Adipocyte (in vitro differentiated cells): ENCODE measurements around the gene C14orf93.

Experiments used
- DNase-seq: peaks from one replicate; pipeline ENCODE4 v3.0.0-alpha.2; 2015; ENCODE audit warnings: low read depth
- H3K27me3 ChIP-seq: replicated peaks from 2 replicates; pipeline ENCODE4 v1.7.0; 2013; ENCODE audit warnings: mild to moderate bottlenecking, low read length, moderate library complexity; ENCODE audit not compliant: control insufficient read depth, insufficient read depth
- H3K36me3 ChIP-seq: 2 replicates; pipeline ENCODE4 v1.7.0; 2013; ENCODE audit warnings: low read length, mild to moderate bottlenecking, moderate library complexity; ENCODE audit not compliant: control insufficient read depth, insufficient read depth, severe bottlenecking
- H3K4me1 ChIP-seq: 2 replicates; pipeline ENCODE4 v1.7.0; 2013; ENCODE audit warnings: mild to moderate bottlenecking, low read length, moderate library complexity; ENCODE audit not compliant: control insufficient read depth, insufficient read depth
- H3K4me3 ChIP-seq: 2 replicates; pipeline ENCODE4 v1.7.0; 2013; ENCODE audit warnings: mild to moderate bottlenecking, low read length, moderate library complexity
- H3K9ac ChIP-seq: 2 replicates; pipeline ENCODE4 v1.7.0; 2013; ENCODE audit warnings: mild to moderate bottlenecking, low read length, moderate library complexity
- H3K9me3 ChIP-seq: 2 replicates; pipeline ENCODE4 v1.7.0; 2013; ENCODE audit warnings: mild to moderate bottlenecking, low read length, moderate library complexity; ENCODE audit not compliant: control insufficient read depth

The C14orf93 gene

DNA sequence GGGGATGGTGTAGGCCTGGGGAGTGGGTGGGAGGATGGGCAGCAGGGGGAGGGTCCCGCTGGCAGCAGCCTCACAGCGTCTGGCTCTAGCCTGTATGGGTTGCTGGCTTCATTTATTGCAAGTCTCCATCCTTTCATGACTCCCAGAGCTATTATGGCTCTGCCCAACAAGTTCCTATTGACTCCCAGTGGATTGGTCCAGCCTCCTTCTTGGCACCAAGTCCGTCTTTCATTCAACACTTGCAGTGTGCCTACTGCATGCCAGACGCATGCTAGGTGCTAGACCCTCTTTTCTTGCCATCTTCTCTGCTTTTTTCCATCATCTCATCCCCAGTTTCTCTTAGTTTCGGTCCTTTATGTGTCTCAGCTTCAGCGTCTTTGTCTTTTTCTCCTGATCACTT is 33.2 kb upstream of the C14orf93 start:
- Histone ChIP-seq H3K9me3 (no peaks in the 10 kb centered on the region), H3K9ac (no peak overlapping the region), H3K27me3 (peaks cover 3% of the 10 kb centered on the region), H3K36me3 (no peaks in the 10 kb centered on the region), H3K4me1 (no peaks in the 10 kb centered on the region), H3K4me3 (no peak overlapping the region)
- DNase-seq: no peak

- Histone ChIP-seq H3K9me3 (no peaks in the 10 kb centered on the region), H3K27me3 (peaks cover 3% of the 10 kb centered on the region), H3K9ac (no peak within 1 kb of the TSS), H3K4me3 (no peak within 1 kb of the TSS), H3K4me1 (no peaks in the 10 kb centered on the region), H3K36me3 (no peaks in the 10 kb centered on the region)
- no peak for DNase-seq
These were observed 32.4 kb upstream of the C14orf93 start, which contains the start of gene PSMB11 for GRCh38 chr14:23042162-23042965. TSS of gene PSMB11 (plus strand) at chr14:23042212. CDS start at chr14:23042226, 14 bp downstream.

GRCh38 chr14:23041729-23042128 is 31.8 kb upstream of the C14orf93 start:
- no peak overlapping the region for H3K9ac ChIP-seq
- no peaks in the 10 kb centered on the region for H3K9me3 ChIP-seq
- peaks cover 3% of the 10 kb centered on the region for H3K27me3 ChIP-seq
- H3K4me3 ChIP-seq: no peak overlapping the region
- no peaks in the 10 kb centered on the region for H3K4me1 ChIP-seq
- H3K36me3 ChIP-seq: no peaks in the 10 kb centered on the region
- no peak for DNase-seq

DNA sequence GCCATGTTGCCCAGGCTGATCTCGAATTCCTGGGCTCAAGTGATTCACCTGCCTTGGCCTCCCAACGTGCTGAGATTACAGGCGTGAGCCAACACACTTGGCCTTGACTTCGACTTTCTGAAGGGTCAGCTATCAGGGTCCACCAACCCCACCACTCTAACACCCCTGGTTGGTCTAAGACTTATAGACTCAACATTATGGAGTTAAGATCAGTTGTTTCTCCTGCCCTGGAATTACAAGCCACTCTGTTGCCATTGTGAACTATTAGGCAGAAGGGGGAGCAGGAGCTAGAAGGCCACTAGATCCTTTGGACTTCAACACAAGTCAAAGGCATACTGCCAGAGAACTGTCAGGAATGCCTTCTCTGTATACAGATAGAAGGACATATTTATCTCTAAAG is 30.2 kb upstream of the C14orf93 start:
- H3K36me3 ChIP-seq: no peaks in the 10 kb centered on the region
- peaks cover 3% of the 10 kb centered on the region for H3K27me3 ChIP-seq
- H3K9me3 ChIP-seq: no peaks in the 10 kb centered on the region
- H3K4me3 ChIP-seq: no peak overlapping the region
- no peak overlapping the region for H3K9ac ChIP-seq
- H3K4me1 ChIP-seq: peaks cover 6% of the 10 kb centered on the region
- DNase-seq: no peak

DNA sequence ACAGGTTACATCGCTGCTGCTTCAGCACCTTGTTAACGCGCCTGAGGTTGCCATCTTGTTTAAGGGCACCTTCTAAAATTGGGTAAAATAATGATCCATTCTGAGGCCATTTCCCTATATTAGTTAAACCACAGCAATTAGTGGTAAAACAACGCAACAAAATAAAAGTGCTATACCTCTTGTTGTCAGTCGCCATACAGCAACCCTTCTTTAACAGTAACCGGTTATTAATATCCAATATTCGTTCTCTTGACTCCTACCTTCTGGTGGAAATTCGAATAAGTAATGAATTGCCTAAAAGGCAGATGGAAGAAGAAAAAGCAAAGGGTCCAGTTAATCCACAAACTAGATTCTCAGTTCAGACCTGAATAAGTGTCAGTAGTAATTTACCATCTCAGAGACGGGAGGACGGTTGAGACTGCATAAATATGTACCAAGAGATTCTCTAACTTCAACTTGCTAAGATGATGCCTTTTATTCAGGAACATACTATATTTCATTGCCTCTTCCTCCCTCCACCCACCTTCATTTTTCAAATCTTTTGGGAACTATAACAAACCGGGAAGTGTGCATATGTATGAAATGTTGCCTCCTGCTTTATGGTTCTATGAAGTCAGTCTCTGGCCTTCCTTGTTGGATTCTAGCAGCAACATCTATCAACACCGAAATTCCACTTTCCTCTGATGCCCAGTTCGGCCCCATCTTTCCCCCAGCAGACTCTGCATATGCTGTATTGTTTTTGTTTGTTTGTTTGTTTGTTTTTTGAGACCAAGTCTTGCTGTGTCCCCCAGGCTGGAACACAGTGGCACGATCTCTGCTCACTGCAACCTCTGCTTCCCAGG is 25.6 kb upstream of the C14orf93 start:
- Histone ChIP-seq H3K9me3 (no peaks in the 10 kb centered on the region), H3K36me3 (peaks cover 24% of the 10 kb centered on the region), H3K4me1 (peaks cover 14% of the 10 kb centered on the region), H3K27me3 (no peaks in the 10 kb centered on the region), H3K4me3 (peak overlapping the region; percentile 97), H3K9ac (peak overlapping the region; percentile 100)
- DNase-seq: no peak

DNA sequence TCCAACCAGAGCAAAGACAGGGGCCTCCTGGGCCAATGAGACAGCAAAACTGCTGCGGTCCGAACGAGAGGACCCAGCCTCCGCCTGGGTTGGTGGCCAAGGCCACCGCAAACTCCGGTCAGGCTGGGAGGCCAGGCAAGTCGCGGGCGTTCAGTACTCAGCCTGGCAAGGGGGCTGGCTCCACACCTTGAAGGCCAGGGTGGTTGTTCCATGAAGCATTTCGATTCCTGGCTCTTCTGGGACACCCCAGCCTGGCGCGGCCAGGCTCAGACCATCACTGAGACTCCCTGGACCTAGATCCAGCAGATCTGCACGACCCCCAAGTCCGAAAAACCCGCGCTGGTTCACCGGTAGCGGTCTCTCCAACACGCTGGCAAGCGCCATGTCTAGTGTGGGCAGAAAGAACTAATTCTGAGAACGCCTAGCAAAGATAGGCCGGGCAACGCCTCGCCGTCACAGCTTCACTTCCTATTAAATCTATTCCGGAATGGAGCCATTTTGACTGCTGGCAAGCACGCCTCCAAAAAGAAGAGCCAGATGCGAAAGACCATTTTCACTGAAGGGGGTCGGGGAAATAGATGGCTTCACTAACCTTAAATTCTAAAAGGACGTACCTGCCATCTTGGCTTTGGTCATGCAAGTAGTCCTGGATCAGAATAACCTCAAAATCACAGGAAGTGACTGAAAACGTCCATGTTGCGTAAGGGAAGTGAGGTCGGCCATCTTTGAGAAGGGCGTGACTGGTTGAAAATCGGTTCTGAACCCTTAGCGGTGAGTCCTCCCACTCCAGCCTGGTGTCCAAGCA is 24.8 kb upstream of the C14orf93 start, which contains the start of gene PSMB5:
Gene PSMB5, minus strand, starts transcription at position 403 of the 805 bp plus-strand sequence. Its CDS starts 19 bp downstream, at position 384.
- H3K27me3 ChIP-seq: no peaks in the 10 kb centered on the region
- peaks cover 14% of the 10 kb centered on the region for H3K4me1 ChIP-seq
- no peaks in the 10 kb centered on the region for H3K9me3 ChIP-seq
- peak within 1 kb of the TSS; percentile 100 for H3K9ac ChIP-seq
- DNase-seq: peak; percentile 97
- peaks cover 27% of the 10 kb centered on the region for H3K36me3 ChIP-seq
- H3K4me3 ChIP-seq: peak within 1 kb of the TSS; percentile 97

DNA sequence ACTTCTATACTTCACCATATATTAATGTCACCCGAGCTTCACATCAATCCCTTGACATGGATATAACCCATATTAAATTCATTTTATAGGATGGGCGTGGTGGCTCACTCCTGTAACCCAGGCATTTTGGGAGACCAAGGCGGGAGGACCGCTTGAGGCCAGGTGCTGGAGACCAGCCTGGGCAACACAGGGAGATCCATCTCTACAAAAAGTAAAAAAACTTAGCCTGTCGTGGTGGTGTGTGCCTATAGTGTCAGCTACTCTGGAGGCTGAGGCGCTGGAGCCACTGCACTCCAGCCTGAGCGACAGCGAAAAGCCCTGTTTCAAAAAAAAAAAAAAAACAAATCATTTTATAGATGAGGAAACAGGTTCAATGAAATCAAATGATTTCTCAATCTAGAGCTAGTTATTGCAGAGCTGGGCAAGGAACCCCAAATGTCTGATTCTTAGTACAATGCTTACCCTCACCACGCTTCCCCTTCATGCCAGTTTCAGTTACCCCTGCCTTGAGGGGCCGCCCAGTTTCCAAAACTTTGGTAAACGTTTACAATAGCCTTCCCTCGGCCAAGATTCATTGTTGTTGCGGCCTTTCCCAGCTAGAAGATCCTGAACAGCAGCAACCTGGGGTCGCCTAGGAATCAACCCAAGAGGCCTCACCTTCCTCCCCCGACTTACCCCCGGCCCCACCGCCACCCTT is 24.0 kb upstream of the C14orf93 start:
- DNase-seq: peak; percentile 36
- Histone ChIP-seq H3K4me1 (peaks cover 17% of the 10 kb centered on the region), H3K9me3 (no peaks in the 10 kb centered on the region), H3K36me3 (peaks cover 33% of the 10 kb centered on the region), H3K9ac (peak overlapping the region; percentile 100), H3K4me3 (peak overlapping the region; percentile 97), H3K27me3 (no peaks in the 10 kb centered on the region)

GRCh38 chr14:23033251-23033727 is 23.3 kb upstream of the C14orf93 start:
- Histone ChIP-seq H3K36me3 (peaks cover 40% of the 10 kb centered on the region), H3K9ac (peak overlapping the region; percentile 100), H3K4me1 (peaks cover 22% of the 10 kb centered on the region), H3K4me3 (peak overlapping the region; percentile 97), H3K9me3 (no peaks in the 10 kb centered on the region), H3K27me3 (no peaks in the 10 kb centered on the region)
- DNase-seq: no peak

DNA sequence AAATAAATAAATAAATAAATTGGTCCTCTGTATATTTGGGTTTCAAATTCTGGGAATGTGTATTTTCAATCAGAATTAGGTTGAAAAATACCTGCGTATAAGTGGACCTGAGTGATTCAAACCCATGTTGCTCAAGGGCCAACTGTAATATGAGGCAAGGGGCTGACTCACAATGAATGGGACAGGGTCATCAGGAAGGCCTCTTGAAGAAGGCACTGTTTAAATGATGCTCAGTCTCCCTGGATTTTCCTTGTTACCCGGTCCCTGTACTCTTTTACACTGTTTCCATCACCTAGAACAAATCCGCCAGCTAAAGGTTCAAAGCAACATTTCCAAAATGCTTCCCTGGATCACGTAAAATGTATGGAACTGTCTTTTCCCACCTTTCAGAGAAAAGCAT is 21.0 kb upstream of the C14orf93 start:
- no peaks in the 10 kb centered on the region for H3K9me3 ChIP-seq
- H3K9ac ChIP-seq: no peak overlapping the region
- H3K4me1 ChIP-seq: peaks cover 22% of the 10 kb centered on the region
- H3K4me3 ChIP-seq: no peak overlapping the region
- H3K27me3 ChIP-seq: no peaks in the 10 kb centered on the region
- no peak for DNase-seq
- H3K36me3 ChIP-seq: peaks cover 52% of the 10 kb centered on the region

DNA sequence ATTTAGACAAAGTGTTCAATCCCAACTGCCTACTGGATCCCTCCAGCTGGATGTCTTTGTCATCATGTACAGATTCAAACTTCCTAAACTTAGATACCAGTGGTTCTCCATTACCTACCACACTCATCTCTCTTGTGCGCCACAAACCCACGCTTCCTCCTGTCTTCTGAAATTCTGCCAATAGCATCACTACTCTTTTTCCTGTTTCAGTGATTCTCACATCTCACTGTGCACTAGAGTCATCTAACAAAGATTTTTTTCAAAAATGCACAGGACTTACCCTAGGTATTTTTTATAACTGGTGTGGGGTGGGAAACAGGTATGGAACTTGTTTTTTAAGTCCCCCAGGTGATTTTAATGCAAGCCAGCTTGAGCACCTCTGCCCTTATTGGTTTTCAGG is 18.9 kb upstream of the C14orf93 start:
- peaks cover 15% of the 10 kb centered on the region for H3K4me1 ChIP-seq
- H3K9ac ChIP-seq: no peak overlapping the region
- H3K4me3 ChIP-seq: no peak overlapping the region
- DNase-seq: no peak
- no peaks in the 10 kb centered on the region for H3K9me3 ChIP-seq
- peaks cover 62% of the 10 kb centered on the region for H3K36me3 ChIP-seq
- H3K27me3 ChIP-seq: no peaks in the 10 kb centered on the region
